ENCODE measurements around the gene CAMKK2.
A peak's percentile ranks its signal among the peaks of the same experiment; 100 is the strongest.
"Not testable (repeated sequence)": the region's sequence is repeated elsewhere in the genome, so short reads cannot be mapped to it uniquely, and the experiment has no call there.

Gene CAMKK2

DNA sequence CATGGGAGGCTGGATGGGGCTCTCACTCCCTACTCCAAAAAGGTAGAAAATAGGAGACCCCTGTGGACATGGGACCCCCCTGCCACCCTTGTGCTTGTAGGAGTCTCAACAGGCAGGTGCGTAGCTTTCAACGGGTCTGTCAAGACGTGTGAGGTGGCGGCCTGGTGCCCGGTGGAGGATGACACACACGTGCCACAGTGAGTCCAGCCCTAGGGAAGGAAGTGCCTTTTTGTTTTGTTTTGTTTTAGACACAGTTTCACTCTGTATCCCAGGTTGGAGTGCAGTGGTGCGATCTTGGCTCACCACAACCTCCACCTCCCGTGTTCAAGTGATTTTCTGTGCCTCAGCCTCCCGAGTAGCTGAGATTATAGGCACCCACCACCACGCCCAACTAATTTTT lies 73.7 kb downstream of the CAMKK2 start:
- no peak for DNase-seq

DNA sequence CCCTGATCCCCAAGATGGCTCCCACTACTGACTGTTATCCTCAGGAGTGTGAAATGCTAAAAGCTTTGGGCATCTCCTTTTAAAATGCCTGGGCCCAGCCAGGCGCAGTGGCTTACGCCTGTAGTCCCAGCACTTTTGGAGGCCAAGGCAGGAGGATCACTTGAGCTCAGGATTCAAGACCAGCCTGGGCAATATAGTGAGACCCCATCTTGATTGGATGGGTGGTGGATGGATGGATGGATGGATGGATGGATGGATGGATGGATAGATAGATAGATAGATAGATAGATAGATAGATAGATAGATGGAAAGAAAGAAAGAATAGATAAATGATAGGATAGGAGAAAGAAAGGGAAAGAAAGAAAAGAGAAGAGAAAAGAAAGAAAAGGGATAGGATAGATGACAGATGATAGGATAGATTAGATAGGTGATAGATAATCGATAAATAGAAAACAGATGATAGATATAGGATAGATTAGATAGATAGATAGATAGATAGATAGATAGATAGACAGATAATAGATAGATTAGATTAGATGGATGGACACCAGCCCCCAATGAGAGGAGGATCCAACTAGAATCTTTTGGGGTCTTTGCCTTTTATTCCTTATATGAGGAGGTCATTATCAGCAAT lies 77.0 kb downstream of the CAMKK2 start:
- DNase-seq = no peak

DNA sequence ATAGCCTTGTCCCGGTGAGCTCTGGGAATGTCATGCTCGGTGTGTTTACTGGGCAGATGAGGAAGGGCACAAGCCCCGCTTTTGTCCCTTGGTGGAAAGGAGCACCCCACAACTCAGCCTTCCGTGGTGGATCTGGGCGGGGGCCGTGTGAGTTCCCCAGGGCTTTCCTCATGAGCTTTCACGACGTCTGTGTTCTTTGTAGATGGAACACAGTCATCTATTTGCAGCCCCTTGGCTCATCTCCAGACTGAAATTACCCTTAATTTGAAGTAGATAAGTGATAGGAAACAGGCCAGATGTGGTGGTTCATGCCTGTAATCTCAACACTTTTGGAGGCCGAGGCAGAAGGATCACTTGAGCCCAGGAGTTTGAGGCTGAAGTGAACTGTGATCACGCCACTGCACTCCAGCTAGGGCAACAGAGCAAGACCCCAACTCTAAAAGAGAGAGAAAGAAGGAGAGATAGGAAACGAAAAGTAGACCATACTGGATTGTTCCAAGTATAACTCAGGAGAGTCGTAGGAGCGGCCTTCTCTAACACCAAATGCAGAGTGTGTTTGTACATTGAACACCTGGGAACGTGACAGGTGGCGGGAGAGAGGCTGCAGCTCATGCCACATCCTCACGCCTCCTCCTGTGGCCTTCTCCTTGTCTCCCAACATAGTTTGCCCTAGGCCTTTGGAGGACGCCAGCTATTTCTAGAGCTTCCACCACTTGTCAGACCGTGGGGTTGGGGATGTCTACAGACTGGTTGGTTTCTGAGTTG lies 77.7 kb downstream of the CAMKK2 start:
- no peak for DNase-seq

DNA sequence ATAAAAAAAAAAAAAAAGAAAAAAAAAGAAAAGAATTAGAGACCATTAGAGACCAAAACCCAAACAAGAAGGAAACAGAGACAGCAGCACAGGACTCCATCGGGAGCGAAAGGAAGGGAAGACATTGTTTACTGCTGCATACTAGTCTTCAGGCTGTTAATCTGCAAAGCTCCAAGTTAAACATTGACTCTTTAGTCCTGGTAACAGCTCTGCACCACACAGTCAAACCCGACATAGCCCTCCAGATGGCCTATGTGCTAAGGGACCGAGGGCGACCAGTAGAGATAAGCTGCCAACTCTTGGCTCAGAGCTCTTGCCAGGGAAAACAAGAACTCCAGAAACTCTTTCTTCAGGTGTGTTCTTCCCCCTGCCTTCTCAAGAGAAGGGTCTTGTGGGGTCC lies 78.7 kb downstream of the CAMKK2 start:
- DNase-seq = no peak

DNA sequence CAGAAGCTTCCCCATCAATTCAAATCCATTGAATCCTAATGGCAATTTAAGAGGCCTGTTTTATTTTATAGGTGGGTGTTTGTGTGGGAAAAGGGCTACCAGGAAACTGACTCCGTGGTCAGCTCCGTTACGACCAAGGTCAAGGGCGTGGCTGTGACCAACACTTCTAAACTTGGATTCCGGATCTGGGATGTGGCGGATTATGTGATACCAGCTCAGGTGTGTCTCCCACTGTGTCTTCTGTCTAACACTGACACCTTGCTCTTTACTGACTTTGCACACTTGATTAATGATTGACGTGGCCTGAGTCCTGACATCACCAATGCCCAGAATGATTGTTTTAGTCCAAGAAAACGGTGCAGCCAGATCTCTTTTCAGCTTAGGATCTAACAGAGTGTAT lies 79.4 kb downstream of the CAMKK2 start:
- no peak for DNase-seq

DNA sequence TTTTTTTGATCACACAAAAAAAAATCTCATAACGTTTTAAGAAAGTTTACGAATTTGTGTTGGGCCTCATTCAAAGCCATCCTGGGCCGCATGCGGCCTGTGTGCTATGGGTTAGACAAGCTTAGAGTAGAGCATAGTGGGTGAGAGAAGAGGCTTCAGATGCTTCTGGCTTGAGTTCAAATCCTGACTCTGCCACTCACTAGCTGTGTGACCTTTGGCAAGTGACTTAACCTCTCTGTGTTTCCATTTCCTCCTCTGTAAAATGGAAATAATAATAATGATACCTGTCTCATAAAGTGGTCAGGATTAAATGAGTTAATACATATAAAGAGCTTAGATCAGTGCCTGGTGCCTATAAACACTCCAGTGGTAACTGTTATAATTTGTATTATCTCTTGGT lies 80.4 kb downstream of the CAMKK2 start:
- no peak for DNase-seq

DNA sequence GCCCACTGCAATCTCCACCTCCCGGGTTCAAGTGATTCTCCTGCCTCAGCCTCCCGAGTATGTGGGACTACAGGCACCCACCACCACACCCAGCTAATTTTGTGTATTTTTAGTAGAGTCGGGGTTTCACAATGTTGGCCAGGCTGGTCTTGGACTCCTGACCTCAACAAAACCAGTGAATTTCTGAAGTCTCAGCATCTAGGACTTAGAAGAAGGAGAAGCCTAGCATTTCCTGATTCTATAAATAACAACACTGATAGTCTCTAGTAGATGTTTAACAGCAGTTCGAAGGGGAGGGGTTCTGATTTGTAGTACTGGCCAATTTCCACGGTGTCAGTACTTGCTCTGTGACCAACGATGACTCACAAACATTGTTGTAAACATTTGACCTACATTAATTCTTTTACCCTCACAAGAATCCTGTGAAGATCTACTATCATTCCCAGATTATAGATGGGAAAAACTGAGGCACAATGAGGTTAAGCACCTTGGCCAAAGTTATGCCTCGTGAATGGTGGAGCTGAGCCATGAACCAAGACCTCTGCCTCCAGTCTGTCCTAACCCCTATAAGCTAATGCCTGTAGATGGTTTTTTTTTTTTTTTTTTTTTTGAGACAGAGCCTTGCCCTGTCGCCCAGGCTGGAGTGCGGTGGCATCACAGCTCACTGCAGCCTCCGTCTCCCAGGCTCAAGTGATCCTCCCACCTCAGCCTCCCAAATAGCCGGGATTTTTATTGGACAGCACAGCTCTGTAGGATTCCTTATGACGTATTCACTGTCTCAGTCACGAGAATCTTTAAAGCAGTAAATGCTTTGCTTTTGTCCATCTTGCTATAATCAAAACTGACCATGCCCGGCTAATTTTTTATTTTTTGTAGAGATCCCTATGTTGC lies 81.4 kb downstream of the CAMKK2 start:
- peak; percentile 76 for DNase-seq

DNA sequence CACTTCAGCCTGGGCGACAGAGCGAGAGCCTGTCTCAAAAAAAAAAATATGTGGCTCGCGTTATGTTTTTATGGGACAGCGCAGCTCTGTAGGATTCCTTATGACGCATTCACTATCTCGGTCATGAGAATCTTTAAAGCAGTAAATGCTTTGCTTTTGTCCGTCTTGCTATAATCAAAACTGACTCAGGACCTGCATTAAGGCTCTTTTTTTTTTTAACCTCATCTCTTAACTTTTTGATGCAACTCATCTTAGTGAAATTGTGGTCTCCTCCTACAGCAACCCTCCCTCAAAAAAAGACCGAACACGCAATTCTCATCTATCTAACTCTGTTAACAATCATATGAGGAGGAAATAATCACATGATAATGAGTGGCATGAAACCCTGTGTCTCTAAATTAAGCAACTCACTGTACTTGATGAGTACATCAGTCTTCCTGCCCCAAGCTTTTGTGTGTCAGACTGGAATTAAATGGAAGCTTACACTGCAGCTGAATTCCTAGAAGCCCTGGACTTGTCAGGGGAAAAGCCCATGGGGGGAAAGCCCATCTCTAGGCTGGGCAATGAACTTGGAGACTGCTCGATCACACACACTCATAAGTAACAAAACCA lies 82.2 kb downstream of the CAMKK2 start:
- peak; percentile 19 for DNase-seq

DNA sequence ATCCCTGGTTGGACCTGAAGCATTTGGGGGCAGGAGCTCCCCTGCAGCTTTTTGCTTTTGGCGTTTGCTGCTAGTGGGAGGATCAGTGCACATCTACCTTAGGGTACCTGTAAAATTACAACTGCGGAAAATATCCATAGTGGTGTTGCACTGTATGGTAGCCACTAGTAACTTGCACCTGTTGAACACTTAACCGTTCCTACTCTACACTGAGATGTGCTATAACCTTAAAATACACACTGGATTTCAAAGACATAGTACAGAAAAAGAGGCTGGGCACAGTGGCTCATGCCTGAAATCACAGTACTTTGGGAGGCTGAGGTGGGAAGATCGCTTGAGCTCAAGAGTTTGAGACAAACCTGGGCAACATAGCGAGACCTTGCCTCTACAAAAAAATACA lies 83.6 kb downstream of the CAMKK2 start:
- no peak for DNase-seq

DNA sequence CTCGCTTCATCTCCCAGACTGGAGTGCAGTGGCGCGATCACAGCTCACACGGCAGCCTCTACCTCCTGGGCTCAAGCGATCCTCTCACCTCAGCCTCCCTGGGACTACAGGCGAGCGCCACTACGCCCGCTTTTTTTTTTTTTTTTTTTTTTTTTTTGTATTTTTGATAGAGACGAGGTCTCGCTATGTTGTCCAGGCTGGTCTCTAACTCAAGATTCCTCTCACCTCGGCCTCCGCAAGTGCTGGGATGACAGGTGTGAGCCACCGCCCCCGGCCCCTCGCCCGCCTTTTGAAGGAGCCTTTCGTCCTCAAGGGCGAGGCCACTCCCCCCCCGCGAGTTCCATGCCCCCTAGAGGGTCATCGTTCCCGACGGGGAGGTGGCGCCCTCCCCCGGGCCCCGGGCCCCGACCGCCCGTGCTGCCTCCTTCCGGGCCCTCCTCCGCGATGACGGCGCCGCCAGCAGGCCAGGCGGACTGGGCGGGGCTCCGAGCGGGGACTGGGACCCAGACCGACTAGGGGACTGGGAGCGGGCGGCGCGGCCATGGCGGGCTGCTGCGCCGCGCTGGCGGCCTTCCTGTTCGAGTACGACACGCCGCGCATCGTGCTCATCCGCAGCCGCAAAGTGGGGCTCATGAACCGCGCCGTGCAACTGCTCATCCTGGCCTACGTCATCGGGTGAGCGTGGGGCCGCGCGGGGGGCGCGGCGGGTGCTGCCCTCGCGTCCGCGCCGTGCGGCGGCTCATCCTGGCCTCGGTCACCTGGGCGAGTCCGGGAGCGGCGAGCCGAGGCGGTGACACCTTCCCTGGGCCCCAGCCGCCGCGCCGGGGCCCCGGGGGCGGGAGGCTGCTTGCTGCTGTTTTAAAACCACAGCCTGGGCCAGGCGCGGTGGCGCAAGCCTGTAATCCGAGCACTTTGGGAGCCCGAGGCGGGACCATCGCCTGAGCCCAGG lies 86.6 kb downstream of the CAMKK2 start, which contains the start of gene P2RX4:
TSS of gene P2RX4 (plus strand) at position 506 of the 949 bp plus-strand sequence. CDS start at position 542, 36 bp downstream.
- peak; percentile 79 for DNase-seq

DNA sequence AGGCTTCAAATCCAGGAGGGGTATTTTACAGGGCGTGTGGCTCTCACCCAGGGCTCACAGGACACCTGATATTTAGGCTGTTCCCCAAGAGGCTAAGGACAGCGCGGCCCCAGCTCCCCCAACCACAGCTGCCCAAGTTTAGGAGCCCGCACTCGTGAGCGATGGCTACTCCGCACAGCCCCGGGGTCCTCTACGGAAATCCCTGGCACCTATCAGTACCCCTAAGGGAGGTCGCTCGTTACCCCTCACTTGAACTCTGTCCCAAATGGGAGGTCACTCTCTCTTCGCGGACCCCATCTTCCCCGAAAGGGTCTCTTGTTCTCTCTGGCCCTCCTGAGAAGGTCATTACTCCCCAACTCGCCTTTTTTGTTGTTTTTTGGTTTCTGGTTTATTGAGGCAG lies 87.3 kb downstream of the CAMKK2 start:
- DNase-seq = no peak

DNA sequence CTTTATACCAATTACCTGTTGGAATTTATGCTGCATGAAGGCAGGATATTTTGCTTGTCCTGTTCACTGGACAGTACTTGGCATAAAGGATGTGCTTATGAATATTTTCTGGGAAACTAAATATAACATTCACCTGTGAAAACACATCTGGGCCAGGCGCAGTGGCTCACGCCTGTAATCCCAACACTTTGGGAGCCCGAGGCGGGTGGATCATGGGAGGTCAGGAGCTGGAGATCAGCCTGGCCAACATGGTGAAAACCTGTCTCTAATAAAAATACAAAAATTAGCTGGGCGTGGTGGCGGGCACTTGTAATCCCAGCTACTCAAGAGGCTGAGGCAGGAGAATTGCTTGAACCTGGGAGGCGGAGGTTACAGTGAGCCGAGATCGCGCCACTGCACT lies 87.9 kb downstream of the CAMKK2 start:
- not testable (repeated sequence) for DNase-seq

DNA sequence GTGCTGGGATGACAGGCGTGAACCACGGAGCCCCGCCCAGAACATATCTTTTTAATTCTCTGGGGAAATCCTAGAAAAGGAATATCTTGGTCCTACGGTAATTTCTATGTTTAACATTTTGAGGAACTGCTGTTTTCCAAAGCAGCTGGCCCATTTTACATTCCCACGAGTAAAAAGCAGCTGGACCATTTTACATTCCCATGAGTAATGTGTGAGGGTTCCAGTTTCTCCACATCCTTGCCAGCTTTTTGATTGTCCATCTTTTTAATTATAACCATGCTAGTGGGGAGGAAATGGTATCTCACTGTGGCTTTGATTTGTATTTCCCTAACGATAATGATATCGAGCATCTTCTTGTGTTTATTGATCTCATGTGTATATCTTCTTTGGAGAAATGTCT lies 91.0 kb downstream of the CAMKK2 start:
- no peak for DNase-seq

DNA sequence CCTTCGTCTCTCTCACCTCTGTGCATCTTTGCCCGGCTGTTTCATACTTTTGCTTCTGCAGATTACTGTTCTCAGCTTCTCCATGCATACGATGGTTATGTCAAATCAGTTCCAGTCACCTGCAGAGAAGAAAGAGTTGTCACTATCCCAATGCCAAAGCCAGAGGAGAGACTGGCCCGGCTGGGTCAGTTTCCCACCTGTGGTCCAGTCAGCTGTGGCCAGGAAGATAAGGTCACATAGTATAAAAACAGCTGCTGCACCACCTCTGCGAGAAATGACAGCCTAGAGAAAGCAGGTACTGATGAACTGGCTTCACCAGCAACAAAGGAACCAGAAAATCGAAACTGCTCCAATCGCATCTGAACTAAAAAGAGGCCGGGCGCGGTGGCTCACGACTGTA lies 93.0 kb downstream of the CAMKK2 start:
- DNase-seq = no peak

DNA sequence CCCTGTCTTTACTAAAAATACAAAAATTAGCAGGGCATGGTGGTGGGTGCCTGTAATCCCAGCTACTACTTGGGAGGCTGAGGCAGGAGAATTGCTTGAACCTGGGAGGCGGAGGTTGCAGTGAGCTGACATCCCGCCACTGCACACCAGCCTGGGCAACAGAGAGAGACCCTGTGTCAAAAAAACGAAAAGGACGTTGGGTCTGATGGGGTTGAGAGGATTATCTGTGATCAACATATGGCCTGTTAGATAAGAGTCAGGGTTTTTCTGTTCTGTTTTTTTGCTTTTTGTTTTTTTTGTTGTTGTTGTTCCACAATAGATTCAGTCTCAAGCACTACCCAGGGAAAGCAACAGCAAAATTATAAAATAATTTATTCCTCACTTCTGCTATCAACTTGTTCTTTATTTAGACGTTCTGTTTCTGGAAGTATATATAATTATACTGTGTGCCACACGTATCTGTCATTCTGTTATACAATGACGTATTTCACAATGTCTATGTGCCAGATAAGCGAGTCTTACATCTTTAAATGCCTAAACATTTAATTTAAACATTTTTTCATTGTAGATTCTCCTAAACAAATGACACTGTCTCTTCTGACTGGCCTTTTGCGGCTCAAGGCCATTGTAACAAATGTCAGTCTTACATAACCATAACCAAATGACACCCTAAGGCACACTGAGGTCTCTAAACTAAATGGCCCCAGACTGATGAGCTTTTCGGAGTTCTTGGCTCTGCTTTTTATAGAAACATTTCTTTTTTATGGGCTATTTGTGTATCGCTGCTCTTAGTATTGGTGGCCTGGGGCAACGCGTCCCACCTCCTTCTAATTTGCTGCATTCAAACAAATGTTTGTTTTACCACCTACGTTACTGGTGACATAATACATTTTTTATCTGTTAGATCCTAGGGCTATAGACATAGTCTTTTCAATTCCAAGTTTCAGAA lies 93.8 kb downstream of the CAMKK2 start:
- DNase-seq = no peak

DNA sequence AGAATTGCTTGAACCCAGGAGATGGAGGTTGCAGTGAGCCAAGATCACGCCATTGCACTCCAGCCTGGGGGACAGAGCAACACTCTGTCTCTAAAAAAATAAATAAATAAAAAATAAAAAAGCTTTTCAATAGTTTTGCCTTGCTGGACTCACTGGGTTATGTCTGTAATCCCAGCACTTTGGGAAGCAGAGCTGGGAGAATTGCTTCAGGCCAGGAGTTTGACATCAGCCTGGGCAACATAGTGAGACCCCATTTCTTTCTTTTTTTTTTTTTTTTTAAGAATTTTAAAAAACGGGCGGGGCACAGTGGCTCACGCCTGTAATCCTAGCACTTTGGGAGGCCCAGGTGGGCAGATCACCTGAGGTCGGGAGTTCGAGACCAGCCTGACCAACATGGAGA lies 95.4 kb downstream of the CAMKK2 start:
- not testable (repeated sequence) for DNase-seq

DNA sequence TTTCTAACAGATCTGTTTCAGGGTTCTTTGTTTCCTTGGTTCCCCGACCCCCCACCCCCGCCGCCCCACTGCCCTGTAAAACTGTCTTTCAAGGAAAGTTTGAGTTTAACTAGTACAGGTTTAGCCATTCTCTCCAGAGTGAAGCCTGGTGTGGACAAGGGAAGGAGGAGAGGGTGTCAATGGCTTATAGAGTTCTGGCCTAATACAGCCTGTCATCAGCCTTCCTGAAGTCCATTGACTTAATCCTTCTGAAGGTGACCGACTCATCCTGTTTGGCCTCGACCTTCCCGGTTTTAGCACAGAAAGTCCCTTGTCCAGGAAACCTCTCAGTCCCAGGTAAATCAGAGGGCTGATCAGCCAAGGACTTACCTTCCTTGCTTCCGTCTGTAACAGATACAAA lies 97.6 kb downstream of the CAMKK2 start:
- no peak for DNase-seq

DNA sequence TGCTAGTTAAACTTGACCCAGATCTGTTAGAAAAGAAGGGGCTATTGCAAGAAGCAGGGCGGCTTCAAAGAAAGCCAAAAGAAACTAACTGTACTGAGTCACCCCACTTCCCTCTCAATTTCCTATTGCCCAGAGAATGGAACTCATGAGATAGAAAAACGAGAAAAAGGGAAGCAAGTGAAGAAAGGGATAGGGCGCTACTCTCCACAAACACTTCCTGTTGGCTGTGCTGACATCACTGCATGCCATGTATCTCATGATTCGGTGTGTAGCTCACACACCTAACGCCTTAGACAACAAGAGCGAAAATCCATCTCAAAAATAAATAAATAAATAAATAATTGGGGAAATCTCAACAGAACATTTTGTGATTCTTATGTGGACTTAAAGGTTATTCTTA lies 99.6 kb downstream of the CAMKK2 start:
- no peak for DNase-seq

DNA sequence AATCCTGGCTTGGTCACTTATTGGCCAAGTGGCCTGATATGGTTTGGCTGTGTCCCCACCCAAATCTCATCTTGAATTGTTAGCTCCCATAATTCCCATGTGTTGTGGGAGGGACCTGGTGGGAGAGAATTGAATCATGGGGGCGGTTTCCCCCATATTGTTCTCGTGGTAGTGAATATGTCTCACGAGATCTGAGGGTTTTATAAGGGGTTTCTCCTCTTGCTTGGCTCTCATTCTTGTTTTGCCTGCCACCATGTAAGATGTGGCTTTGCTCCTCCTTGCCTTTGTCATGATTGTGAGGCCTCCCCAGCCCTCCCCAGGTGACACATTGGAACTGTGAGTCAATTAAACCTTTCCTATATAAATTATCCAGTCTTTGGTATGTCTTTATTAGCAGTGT lies 105.4 kb downstream of the CAMKK2 start:
- DNase-seq = no peak

DNA sequence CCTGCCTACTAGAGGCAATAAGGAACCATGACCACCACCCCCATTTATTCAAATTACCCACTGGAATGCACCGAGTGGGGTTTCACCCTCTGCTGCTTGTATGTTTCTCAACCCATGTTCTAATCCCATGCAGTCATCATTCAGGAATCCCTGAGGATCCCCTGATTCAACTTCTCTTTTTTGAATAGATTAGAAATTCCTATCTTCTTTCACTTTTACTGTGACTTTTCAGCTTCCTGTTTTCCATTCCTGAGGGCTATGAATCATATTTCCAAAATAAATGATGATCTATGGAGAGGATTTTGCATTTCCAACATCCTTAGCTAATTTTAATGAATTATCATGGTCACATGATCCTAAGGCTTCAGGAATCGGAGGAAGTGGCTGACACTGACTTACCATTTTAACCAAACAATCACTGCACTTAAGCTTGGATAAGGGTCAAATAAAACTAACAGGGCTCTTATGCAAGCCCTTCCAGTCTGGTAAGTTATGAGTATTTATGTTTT lies 105.9 kb downstream of the CAMKK2 start:
- DNase-seq = peak; percentile 96

Data from fibroblast of skin of abdomen (primary cell).